A549 (cell line): ENCODE measurements around the gene OXTR. TPM values are rescaled to one million over a fixed set of nuclear protein-coding genes. Genes with fewer than 3 reads are reported as not detected.

Experiments used
- ATAC-seq, 2 experiments: fragments of 200-7000 bp in 1 of 2; fragments of >200 bp in 1 of 2; cut with Nextera tagmentation in 1 of 2; cut with Tn5 transposase in 1 of 2; 3 replicates each; pipeline versions ENCODE4 v1.8.0 to v1.9.1; 2018 to 2020; ENCODE audit warnings: mild to moderate bottlenecking in 1 of 2, moderate library complexity in 1 of 2
- CTCF ChIA-PET: fragments of 300-600 bp; sonication (Branson Sonifier 250); formaldehyde crosslinking; extraction: SDS; loops from one replicate; lab custom pipeline; 2021; ENCODE audit warnings: antibody characterized with exemption, inconsistent platforms; lab: Yijun Ruan, JAX
- POLR2A ChIA-PET: fragments of 350-600 bp; formaldehyde crosslinking; extraction: SDS; loops from one replicate; lab custom pipeline; 2021; ENCODE audit warnings: antibody characterized with exemption, inconsistent platforms; lab: Yijun Ruan, JAX
- DNase-seq, 2 experiments: peaks; one replicate each; pipeline versions ENCODE4 v3.0.0 to v3.0.0-alpha.2; 2011 to 2016; ENCODE audit warnings: low read depth in 1 of 2, low spot score in 1 of 2
- FAIRE-seq: peaks from 2 replicates; lab custom pipeline; 2011; peaks lifted over from hg19 to GRCh38; lab: Jason Lieb, UNC
- H3K27ac ChIP-seq, 2 experiments: fragments of >200 bp; sonication (Bioruptor Twin); formaldehyde crosslinking; 3 replicates each; pipeline ENCODE4 v1.5.1; 2016 to 2017
- H3K4me1 ChIP-seq: fragments of >200 bp; sonication (Bioruptor Twin); formaldehyde crosslinking; 3 replicates; pipeline ENCODE4 v1.6.1; 2016
- H3K4me2 ChIP-seq: fragments of >200 bp; sonication (Bioruptor Twin); formaldehyde crosslinking; 3 replicates; pipeline ENCODE4 v1.6.1; 2016
- H3K4me3 ChIP-seq: fragments of >200 bp; sonication (Bioruptor Twin); formaldehyde crosslinking; 3 replicates; pipeline ENCODE4 v1.5.1; 2016
- H3K9me3 ChIP-seq: fragments of >200 bp; sonication (Bioruptor Twin); formaldehyde crosslinking; 3 replicates; pipeline ENCODE4 v1.6.1; 2016
- BCL3 ChIP-seq: fragments of >200 bp; sonication (Bioruptor Twin); formaldehyde crosslinking; IDR thresholded peaks from 3 replicates; pipeline ENCODE4 v1.6.1; 2016
- CHD4 ChIP-seq: fragments of 200-600 bp; sonication (generic); IDR thresholded peaks from 2 replicates; pipeline ENCODE4 v1.6.1; 2016; ENCODE audit warnings: antibody characterized with exemption, mild to moderate bottlenecking, borderline replicate concordance
- CTCF ChIP-seq: fragments of >200 bp; sonication (Bioruptor Twin); formaldehyde crosslinking; IDR thresholded peaks from 3 replicates; pipeline ENCODE4 v1.5.1; 2016
- EHMT2 ChIP-seq: fragments of 200-600 bp; sonication (generic); IDR thresholded peaks from 2 replicates; pipeline ENCODE4 v1.6.1; 2016; ENCODE audit warnings: antibody characterized with exemption, low read depth, mild to moderate bottlenecking, moderate library complexity
- GATA3 ChIP-seq: IDR thresholded peaks from 2 replicates; pipeline ENCODE4 v1.6.1; 2012; ENCODE audit warnings: borderline replicate concordance
- HDAC2 ChIP-seq: fragments of 200-600 bp; sonication (generic); IDR thresholded peaks from 2 replicates; pipeline ENCODE4 v1.6.1; 2016
- HMGXB4 ChIP-seq: fragments of 250-450 bp; sonication (Bioruptor Pico); IDR thresholded peaks from 2 replicates; pipeline ENCODE4 v1.5.0; 2021; ENCODE audit warnings: mild to moderate bottlenecking, moderate library complexity, borderline replicate concordance
- MYC ChIP-seq: IDR thresholded peaks from 2 replicates; pipeline ENCODE4 v1.6.1; 2012; ENCODE audit warnings: mild to moderate bottlenecking, inconsistent platforms, low read length, improper control_type of control experiment, borderline replicate concordance
- NPAS2 ChIP-seq: fragments of 250-450 bp; sonication (Bioruptor Pico); IDR thresholded peaks from 2 replicates; pipeline ENCODE4 v1.8.0; 2022; ENCODE audit warnings: mild to moderate bottlenecking, moderate library complexity, borderline replicate concordance
- RARB ChIP-seq: fragments of 250-450 bp; sonication (Bioruptor Pico); IDR thresholded peaks from 2 replicates; pipeline ENCODE4 v1.8.0; 2021; ENCODE audit warnings: mild to moderate bottlenecking, moderate library complexity
- RFX5 ChIP-seq: fragments of 450-650 bp; IDR thresholded peaks from 2 replicates; pipeline ENCODE4 v1.7.1; 2014; ENCODE audit warnings: antibody characterized with exemption, mild to moderate bottlenecking, moderate library complexity
- RNF2 ChIP-seq: fragments of 200-600 bp; sonication (generic); IDR thresholded peaks from 2 replicates; pipeline ENCODE4 v1.6.1; 2016; ENCODE audit warnings: low read depth, mild to moderate bottlenecking, antibody characterized with exemption, moderate library complexity, borderline replicate concordance
- SREBF2 ChIP-seq: fragments of 450-650 bp; IDR thresholded peaks from 2 replicates; pipeline ENCODE4 v1.6.1; 2014; ENCODE audit warnings: mild to moderate bottlenecking, moderate library complexity
- ZC3H11A ChIP-seq: fragments of 450-650 bp; IDR thresholded peaks from 2 replicates; pipeline ENCODE4 v1.6.1; 2014; ENCODE audit warnings: antibody characterized with exemption, mild to moderate bottlenecking
- ZSCAN20 ChIP-seq: fragments of 250-450 bp; sonication (Bioruptor Pico); IDR thresholded peaks from 2 replicates; pipeline ENCODE4 v1.8.0; 2022; ENCODE audit warnings: mild to moderate bottlenecking, moderate library complexity
- WGBS: methylation state at CpG from one replicate; pipeline ENCODE4 v1.1.6; 2017; ENCODE audit errors: missing lambda C conversion rate; 5-methylcytosine and 5-hydroxymethylcytosine counted together
- polyA plus RNA-seq, 4 experiments: library from polyadenylated mRNA; depleted of rRNA in 3 of 4; stranded (reverse); fragments of >200 nt; fragmentation: RNase III in 1 of 4; extraction: RNeasy Plus Mini Kit Qiagen cat#74134 plus additional on column Dnase treatment in 1 of 4; gene quantifications; 2 replicates in 3 of 4; 3 replicates in 1 of 4; pipeline ENCODE4 v1.2.3, GENCODE V29; 2011 to 2017
- TF ChIP-seq, protein P1 (sequence below): IDR thresholded peaks from 2 replicates; pipeline ENCODE4 v1.6.1; 2012; ENCODE audit warnings: low read depth, borderline replicate concordance
- TF ChIP-seq, protein P2 (sequence below): fragments of 450-650 bp; IDR thresholded peaks from 2 replicates; pipeline ENCODE4 v1.6.1; 2014; ENCODE audit warnings: antibody characterized with exemption

The OXTR gene
- polyA plus RNA-seq, 2 of the 4 experiments (the other 2 are of a cell fraction) = 2.1 to 2.4 TPM

GRCh38 chr3:8816106-8816505 lies 46.7 kb upstream of the OXTR start:
- TF ChIP-seq SREBF2 = no peak
- TF ChIP-seq, protein P1, sequence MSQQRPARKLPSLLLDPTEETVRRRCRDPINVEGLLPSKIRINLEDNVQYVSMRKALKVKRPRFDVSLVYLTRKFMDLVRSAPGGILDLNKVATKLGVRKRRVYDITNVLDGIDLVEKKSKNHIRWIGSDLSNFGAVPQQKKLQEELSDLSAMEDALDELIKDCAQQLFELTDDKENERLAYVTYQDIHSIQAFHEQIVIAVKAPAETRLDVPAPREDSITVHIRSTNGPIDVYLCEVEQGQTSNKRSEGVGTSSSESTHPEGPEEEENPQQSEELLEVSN = no peak
- TF ChIP-seq, protein P2, sequence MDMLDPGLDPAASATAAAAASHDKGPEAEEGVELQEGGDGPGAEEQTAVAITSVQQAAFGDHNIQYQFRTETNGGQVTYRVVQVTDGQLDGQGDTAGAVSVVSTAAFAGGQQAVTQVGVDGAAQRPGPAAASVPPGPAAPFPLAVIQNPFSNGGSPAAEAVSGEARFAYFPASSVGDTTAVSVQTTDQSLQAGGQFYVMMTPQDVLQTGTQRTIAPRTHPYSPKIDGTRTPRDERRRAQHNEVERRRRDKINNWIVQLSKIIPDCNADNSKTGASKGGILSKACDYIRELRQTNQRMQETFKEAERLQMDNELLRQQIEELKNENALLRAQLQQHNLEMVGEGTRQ = no peak
- no peak for TF ChIP-seq HMGXB4 (CRISPR knock-in tag)
- TF ChIP-seq GATA3 = no peak
- TF ChIP-seq ZC3H11A = no peak
- no peak overlapping the region for H3K4me2 ChIP-seq
- ATAC-seq (no peak), FAIRE-seq (no peak), DNase-seq (no peak)
- ChIA-PET POLR2A (no interaction called here), CTCF (interaction anchor here (1.0 to 2.9 kb wide), 5 partner anchors 8 to 152 kb away, joined by 3 to 12 read pairs (median 5); partner anchors contain the start of gene OXTR)
- no peak overlapping the region for H3K4me3 ChIP-seq
- peaks cover 22% of the 10 kb centered on the region for H3K9me3 ChIP-seq
- no peaks in the 10 kb centered on the region for H3K4me1 ChIP-seq
- H3K27ac ChIP-seq = no peak overlapping the region
- 88% methylated on average over 6 of the region's 6 CpGs for WGBS

GRCh38 chr3:8813411-8813810 lies 44.0 kb upstream of the OXTR start:
- 86% methylated on average over 1 of the region's 1 CpG for WGBS
- no peak for TF ChIP-seq MYC
- TF ChIP-seq RARB (CRISPR knock-in tag) = no peak
- no peak for TF ChIP-seq RFX5
- TF ChIP-seq CHD4 = no peak
- no peak for TF ChIP-seq CTCF
- TF ChIP-seq EHMT2 = no peak
- TF ChIP-seq HDAC2 = no peak
- TF ChIP-seq ZSCAN20 = no peak
- TF ChIP-seq, protein P1 = no peak
- TF ChIP-seq BCL3 = no peak
- TF ChIP-seq RNF2 = no peak
- TF ChIP-seq NPAS2 (CRISPR knock-in tag) = no peak
- no peak overlapping the region for H3K4me3 ChIP-seq
- no peak overlapping the region for H3K27ac ChIP-seq
- peaks cover 1% of the 10 kb centered on the region; the same call in 2 of the 3 replicates for H3K9me3 ChIP-seq
- DNase-seq (no peak), ATAC-seq (no peak), FAIRE-seq (no peak)
- H3K4me2 ChIP-seq = no peak overlapping the region
- ChIA-PET CTCF (interaction anchor here (0.6 to 1.3 kb wide), 2 partner anchors 11 to 326 kb away, joined by 3 to 5 read pairs; no protein-coding TSS in a partner anchor), POLR2A (no interaction called here)
- H3K4me1 ChIP-seq = no peaks in the 10 kb centered on the region
